ENCODE measurements around the gene PHKA1.
"Not testable (repeated sequence)": the region's sequence is repeated elsewhere in the genome, so short reads cannot be mapped to it uniquely, and the experiment has no call there.

PHKA1 gene

GRCh38 chrX:72566448-72566847, 147.7 kb downstream of the PHKA1 start:
- TF ChIP-seq CTCF (IDR thresholded peaks at IDR 0.05) (no peak), ZFX (IDR thresholded peaks at IDR 0.05; ENCODE audit: borderline replicate concordance) (no peak)
- H3K27ac ChIP-seq = no peak overlapping the region

GRCh38 chrX:72559655-72560054, 154.5 kb downstream of the PHKA1 start:
- not testable (repeated sequence) for H3K27ac ChIP-seq

- TF ChIP-seq ZFX (IDR thresholded peaks at IDR 0.05; ENCODE audit: borderline replicate concordance) (no peak), CTCF (IDR thresholded peaks at IDR 0.05) (no peak)
- no peak overlapping the region for H3K27ac ChIP-seq
Measured at GRCh38 chrX:72554448-72555140, 159.5 kb downstream of the PHKA1 start.

GRCh38 chrX:72552443-72552842, 161.7 kb downstream of the PHKA1 start:
- not testable (repeated sequence) for H3K27ac ChIP-seq

GRCh38 chrX:72545990-72546389, 168.1 kb downstream of the PHKA1 start:
- TF ChIP-seq ZFX (IDR thresholded peaks at IDR 0.05; ENCODE audit: borderline replicate concordance) (no peak), CTCF (IDR thresholded peaks at IDR 0.05) (peak; percentile 33)
- no peak overlapping the region for H3K27ac ChIP-seq

GRCh38 chrX:72540318-72540717, 173.8 kb downstream of the PHKA1 start:
- no peak overlapping the region for H3K27ac ChIP-seq
- TF ChIP-seq CTCF (IDR thresholded peaks at IDR 0.05) (peak; percentile 39; the same call in 1 of the 2 replicates), ZFX (IDR thresholded peaks at IDR 0.05; ENCODE audit: borderline replicate concordance) (no peak)

GRCh38 chrX:72539822-72540221, 174.3 kb downstream of the PHKA1 start:
- H3K27ac ChIP-seq = no peak overlapping the region
- TF ChIP-seq ZFX (IDR thresholded peaks at IDR 0.05; ENCODE audit: borderline replicate concordance) (no peak), CTCF (IDR thresholded peaks at IDR 0.05) (no peak)

- TF ChIP-seq ZFX (IDR thresholded peaks at IDR 0.05; ENCODE audit: borderline replicate concordance) (no peak), CTCF (IDR thresholded peaks at IDR 0.05) (no peak)
- H3K27ac ChIP-seq = no peak overlapping the region
Measured at GRCh38 chrX:72536542-72536941, 177.6 kb downstream of the PHKA1 start.
